Measurements from ENCODE around the gene MDM1.

GRCh38 chr12:68341822-68342221 is 9.7 kb upstream of the MDM1 start:
- no peak for TF ChIP-seq BHLHE40 (IDR thresholded peaks at IDR 0.05; ENCODE audit: borderline replicate concordance)
- TF ChIP-seq, protein P1, sequence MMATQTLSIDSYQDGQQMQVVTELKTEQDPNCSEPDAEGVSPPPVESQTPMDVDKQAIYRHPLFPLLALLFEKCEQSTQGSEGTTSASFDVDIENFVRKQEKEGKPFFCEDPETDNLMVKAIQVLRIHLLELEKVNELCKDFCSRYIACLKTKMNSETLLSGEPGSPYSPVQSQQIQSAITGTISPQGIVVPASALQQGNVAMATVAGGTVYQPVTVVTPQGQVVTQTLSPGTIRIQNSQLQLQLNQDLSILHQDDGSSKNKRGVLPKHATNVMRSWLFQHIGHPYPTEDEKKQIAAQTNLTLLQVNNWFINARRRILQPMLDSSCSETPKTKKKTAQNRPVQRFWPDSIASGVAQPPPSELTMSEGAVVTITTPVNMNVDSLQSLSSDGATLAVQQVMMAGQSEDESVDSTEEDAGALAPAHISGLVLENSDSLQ (IDR thresholded peaks at IDR 0.05): no peak
- TF ChIP-seq SUZ12 (IDR thresholded peaks at IDR 0.05): no peak
- no peak for TF ChIP-seq ELF4 (IDR thresholded peaks at IDR 0.05)
- TF ChIP-seq FOXK2 (IDR thresholded peaks at IDR 0.05): no peak

Data from HEK293T (cell line).